Heart left ventricle (tissue), 16 donors: ENCODE measurements around the gene CD27. TPM values are rescaled to one million over a fixed set of nuclear protein-coding genes. Genes with fewer than 3 reads are reported as not detected.

Experiments used
- ATAC-seq, 4 donors: fragments of 200-7000 bp; cut with Tn5 transposase; one replicate each; pipeline ENCODE4 v1.9.1; 2020 to 2022; ENCODE audit warnings: moderate library complexity in 4 of 4, mild to moderate bottlenecking in 3 of 4, moderate number of reproducible peaks in 1 of 4
- DNase-seq, 5 donors: peaks; one replicate each; pipeline ENCODE4 v3.0.0-alpha.2; 2020
- H3K27ac ChIP-seq, 12 donors: fragments of 200-600 bp; sonication (generic) in 4 of 12; one replicate each; pipeline versions ENCODE4 v1.5.0 to v1.8.0; 2016 to 2022; ENCODE audit warnings: mild to moderate bottlenecking in 2 of 12
- H3K27me3 ChIP-seq, 9 donors: fragments of 200-600 bp; sonication (generic) in 2 of 9; one replicate each; pipeline versions ENCODE4 v1.5.1 to v1.8.0; 2016 to 2022; ENCODE audit warnings: mild to moderate bottlenecking in 3 of 9
- H3K36me3 ChIP-seq, 9 donors: fragments of 200-600 bp; sonication (generic) in 2 of 9; one replicate each; pipeline versions ENCODE4 v1.5.0 to v1.8.0; 2018 to 2022; ENCODE audit warnings: mild to moderate bottlenecking in 2 of 9
- H3K4me1 ChIP-seq, 12 donors: fragments of 200-600 bp; sonication (generic) in 4 of 12; one replicate each; pipeline versions ENCODE4 v1.5.0 to v1.8.0; 2016 to 2022; ENCODE audit warnings: mild to moderate bottlenecking in 3 of 12
- H3K4me3 ChIP-seq, 12 donors: fragments of 200-600 bp; sonication (generic) in 4 of 12; one replicate each; pipeline versions ENCODE4 v1.5.0 to v1.8.0; 2017 to 2022; ENCODE audit warnings: mild to moderate bottlenecking in 9 of 12, moderate library complexity in 4 of 12
- H3K9me3 ChIP-seq, 12 donors: fragments of 200-600 bp; sonication (generic) in 4 of 12; one replicate each; pipeline versions ENCODE4 v1.5.0 to v1.8.0; 2016 to 2022; ENCODE audit warnings: mild to moderate bottlenecking in 1 of 12
- POLR2A ChIP-seq, 2 donors: fragments of 450-650 bp; IDR thresholded peaks; one replicate each; pipeline ENCODE4 v1.6.1; 2017; ENCODE audit warnings: antibody characterized with exemption in 2 of 2, mild to moderate bottlenecking in 2 of 2, moderate library complexity in 2 of 2
- WGBS, 4 donors: extraction: QIAGEN DNeasy Blood & Tissue Kit in 2 of 4; methylation state at CpG; one replicate each; pipeline versions ENCODE4 v1.1.5 to v1.1.7; 2013 to 2018; 5-methylcytosine and 5-hydroxymethylcytosine counted together
- intact Hi-C, 10 donors: fragments of 100-400 bp; cut with DNase I; formaldehyde crosslinking; loops; one replicate each; pipeline versions ENCODE4 v1.11.1 to v1.14.2; 2022
- polyA plus RNA-seq, 2 donors: library from polyadenylated mRNA; stranded (reverse); fragments of 200-250 nt; gene quantifications; one replicate each; pipeline ENCODE4 v1.2.3, GENCODE V29; 2013
- total RNA-seq, 9 donors: library from RNA; depleted of rRNA in 2 of 9; stranded (reverse); fragments of >200 nt in 2 of 9; fragmentation: NEBNext Ultra II Directional in 3 of 9; extraction: Animal tissue kit (Norgen Biotek cat#: 25700) in 3 of 9; gene quantifications; one replicate each; pipeline versions ENCODE4 v1.1.0 to v1.2.4, GENCODE V29; 2016 to 2023
- TF ChIP-seq, protein P1 (sequence below), 12 donors: fragments of 200-600 bp; sonication (generic) in 4 of 12; IDR thresholded peaks; one replicate each; pipeline versions ENCODE4 v1.5.0 to v1.8.0; 2018 to 2022; ENCODE audit warnings: antibody characterized with exemption in 12 of 12, mild to moderate bottlenecking in 5 of 12
- donor health status: ischemic (EF 13 %, LVEDD 7.1; RV severe dilation, severe dysfunction).
- donor health status: healthy with polysubstance abuse.
- donor health status: DM: no; HTN: yes; CAD: no.
- donor health status: DM: no; HTN: no; CAD: no.
- donor health status: ischemic (EF 25% LVEDD 6.9; RV normal size, moderate dysfunction).
- donor health status: ischemic (EF 25% LVEDD 5.7; RV mildly dilated, moderate dysfunction).
- donor health status: healthy.
- donor health status: DM: yes; HTN: yes; CAD: no.
- donor health status: ischemic (EF 35%, LVEDD 5.7; RV mildly dilated, moderate dysfunction).
- donor health status: nonischemic (EF 11% LVEDD 7.7; RV severe dilation, severe dysfunction).
- donor health status: DM: yes; HTN: yes; CAD: no.
- donor health status: PGD.
- donor health status: ischemic (EF 29% LVEDD 5.4; RV normal size, mild dysfunction).
- donor health status: nonischemic (EF 23%, LVEDD 6.1; RV moderate dilation, normal function).

The CD27 gene
- total and polyA plus RNA-seq, 11 donors: 0.19 to 5.3 (median 0.40) TPM; not detected in 6

DNA sequence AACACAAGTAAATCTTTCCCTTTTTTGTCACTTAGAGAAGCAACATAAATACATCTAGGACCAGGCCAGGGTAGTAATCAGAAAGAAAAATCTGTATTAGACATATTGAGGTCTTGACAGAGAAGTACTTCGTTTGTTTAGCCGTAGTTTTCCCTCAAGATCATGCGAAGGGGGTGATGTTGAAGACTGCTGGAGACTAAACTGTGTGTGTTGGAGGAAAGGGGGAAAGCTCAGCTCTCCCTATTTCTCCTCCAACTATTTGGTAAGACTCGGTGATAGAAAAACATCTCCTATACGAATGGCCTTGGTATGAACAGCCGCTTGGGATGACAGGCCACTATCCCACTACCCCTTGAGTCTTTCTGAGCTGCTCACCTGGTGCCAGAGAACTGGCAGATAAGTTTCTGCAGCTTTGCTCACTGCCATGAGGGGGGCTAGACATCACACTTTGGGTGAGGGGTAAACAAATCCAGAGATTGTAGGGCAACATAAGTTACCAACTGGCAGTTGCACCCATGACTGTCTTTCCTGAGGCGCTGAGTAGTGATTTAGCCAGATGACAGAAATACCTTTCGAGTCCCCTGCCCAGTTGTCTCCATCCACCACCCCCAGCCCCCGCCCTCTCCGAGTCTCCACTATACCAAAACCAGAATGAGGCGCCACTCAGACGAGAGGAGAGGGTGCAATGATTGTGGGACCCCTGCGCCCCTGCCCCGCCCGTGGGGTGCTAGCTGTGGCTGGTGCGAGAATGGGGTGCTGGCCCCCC, 25.0 kb downstream of the CD27 start:
- no peak for TF ChIP-seq POLR2A (IDR thresholded peaks at IDR 0.05)
- TF ChIP-seq, protein P1, sequence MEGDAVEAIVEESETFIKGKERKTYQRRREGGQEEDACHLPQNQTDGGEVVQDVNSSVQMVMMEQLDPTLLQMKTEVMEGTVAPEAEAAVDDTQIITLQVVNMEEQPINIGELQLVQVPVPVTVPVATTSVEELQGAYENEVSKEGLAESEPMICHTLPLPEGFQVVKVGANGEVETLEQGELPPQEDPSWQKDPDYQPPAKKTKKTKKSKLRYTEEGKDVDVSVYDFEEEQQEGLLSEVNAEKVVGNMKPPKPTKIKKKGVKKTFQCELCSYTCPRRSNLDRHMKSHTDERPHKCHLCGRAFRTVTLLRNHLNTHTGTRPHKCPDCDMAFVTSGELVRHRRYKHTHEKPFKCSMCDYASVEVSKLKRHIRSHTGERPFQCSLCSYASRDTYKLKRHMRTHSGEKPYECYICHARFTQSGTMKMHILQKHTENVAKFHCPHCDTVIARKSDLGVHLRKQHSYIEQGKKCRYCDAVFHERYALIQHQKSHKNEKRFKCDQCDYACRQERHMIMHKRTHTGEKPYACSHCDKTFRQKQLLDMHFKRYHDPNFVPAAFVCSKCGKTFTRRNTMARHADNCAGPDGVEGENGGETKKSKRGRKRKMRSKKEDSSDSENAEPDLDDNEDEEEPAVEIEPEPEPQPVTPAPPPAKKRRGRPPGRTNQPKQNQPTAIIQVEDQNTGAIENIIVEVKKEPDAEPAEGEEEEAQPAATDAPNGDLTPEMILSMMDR (IDR thresholded peaks at IDR 0.05): no peak

DNA sequence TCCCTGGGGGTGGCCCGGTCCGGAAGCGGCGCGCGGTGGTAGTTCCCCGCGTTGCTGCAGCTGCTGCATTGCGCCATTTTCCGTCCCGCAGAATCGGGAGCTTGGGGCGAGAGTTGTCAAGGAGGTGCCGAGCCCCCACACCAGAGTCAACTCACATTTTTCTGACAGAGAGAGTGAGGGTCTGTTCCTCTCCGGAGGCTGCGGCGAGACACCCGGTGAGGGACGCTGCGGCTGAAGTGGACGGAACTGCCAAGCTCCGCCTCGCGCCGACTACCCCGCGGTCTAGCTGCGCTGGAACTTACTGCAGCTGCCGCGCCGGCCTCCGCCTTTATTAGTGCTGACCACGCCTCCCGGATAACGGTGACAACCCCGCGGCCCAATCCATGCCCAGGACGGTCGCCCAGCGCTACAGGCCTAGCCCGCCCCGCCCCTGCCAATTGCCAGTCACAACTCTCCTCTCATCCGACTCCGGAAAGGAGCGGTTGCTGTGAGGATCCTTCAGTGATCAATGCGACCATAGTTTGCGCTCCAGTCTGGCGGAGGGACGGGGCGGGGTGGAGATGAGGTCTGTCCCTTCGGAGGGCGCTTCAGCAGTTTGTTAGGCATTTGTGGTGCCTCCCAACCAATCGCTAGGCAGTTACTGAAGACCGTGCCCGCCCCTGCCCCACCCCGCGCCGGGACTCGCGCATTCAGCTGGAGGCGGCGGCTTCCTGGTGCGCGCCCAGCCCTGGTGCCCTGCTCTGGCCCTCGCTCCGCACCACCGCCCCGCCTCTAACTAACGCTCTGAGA, 25.8 kb downstream of the CD27 start, which contains the start of gene VAMP1:
VAMP1 (minus strand) TSS at position 303 of the 789 bp plus-strand sequence; CDS start at position 157, 146 bp downstream.
- WGBS, 4 donors: 0 to 2% (median 0%) methylated on average over 15 to 69 of the region's 69 CpGs
- ATAC-seq (peak; percentile 97 to 99 (median 98)), DNase-seq (peak; percentile 98 to 99 (median 98))
- no peaks in the 10 kb centered on the region for H3K9me3 ChIP-seq
- H3K4me3 ChIP-seq: peak within 1 kb of the TSS; percentile 44 to 86 (median 71)
- peak within 1 kb of the TSS; percentile 25 to 91 (median 84) for H3K27ac ChIP-seq
- peaks cover 0 to 17% (median 6%) of the 10 kb centered on the region in 9 donors for H3K36me3 ChIP-seq
- peak; percentile 97 to 100 for TF ChIP-seq POLR2A (IDR thresholded peaks at IDR 0.05)
- TF ChIP-seq, protein P1 (IDR thresholded peaks at IDR 0.05): peak in 1 of 12 donors; percentile 2
- H3K27me3 ChIP-seq: no peaks in the 10 kb centered on the region
- intact Hi-C loops: loop anchor here in 4 of 10 donors (1.0 to 5.0 kb wide), 6 partner anchors 18 to 67 kb away; partner anchors contain the start of genes MRPL51 (in 2 of the 4), GAPDH (in 1 of the 4) and TAPBPL (in 1 of the 4)
- peaks cover 0 to 43% (median 19%) of the 10 kb centered on the region in 12 donors for H3K4me1 ChIP-seq

More for the DNA sequence above, 25.0 kb downstream of the CD27 start:
- H3K9me3 ChIP-seq: no peaks in the 10 kb centered on the region
- no peaks in the 10 kb centered on the region for H3K27me3 ChIP-seq
- peak overlapping the region in 11 of 12 donors; percentile 81 to 91 (median 84) for H3K27ac ChIP-seq
- DNase-seq: no peak
- peaks cover 0 to 23% (median 11%) of the 10 kb centered on the region in 9 donors for H3K36me3 ChIP-seq
- H3K4me3 ChIP-seq: peak overlapping the region; percentile 44 to 86 (median 71)
- no peak for ATAC-seq
- intact Hi-C loops: loop anchor here in 9 of 10 donors (1.0 to 10.0 kb wide), 9 partner anchors 17 to 145 kb away; partner anchors contain the start of genes MRPL51 (in 2 of the 9), GAPDH (in 1 of the 9) and TAPBPL (in 1 of the 9)
- WGBS, 4 donors: 21 to 30% (median 24%) methylated on average over 15 to 16 of the region's 16 CpGs
- H3K4me1 ChIP-seq: peaks cover 0 to 47% (median 19%) of the 10 kb centered on the region in 12 donors

DNA sequence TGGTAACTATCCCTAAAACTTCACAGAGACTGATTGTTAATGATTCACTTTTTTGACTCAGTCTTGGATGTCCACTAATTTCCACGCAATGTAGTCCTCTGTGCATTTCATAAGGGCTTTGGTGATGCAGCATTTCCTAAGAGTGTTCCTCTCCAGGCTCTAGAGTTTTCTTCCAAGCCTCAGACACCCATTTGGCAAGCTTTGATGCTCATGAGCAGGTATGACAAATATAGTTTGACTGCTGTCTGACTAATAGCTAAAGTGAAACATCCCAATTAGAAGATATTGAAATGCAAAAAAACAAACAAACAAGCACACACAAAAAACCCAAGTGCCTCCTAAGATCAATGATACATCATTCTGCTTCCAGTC, 27.2 kb downstream of the CD27 start:
- DNase-seq (no peak), ATAC-seq (no peak)
- Histone ChIP-seq H3K4me3 (no peak overlapping the region), H3K9me3 (no peaks in the 10 kb centered on the region), H3K36me3 (peaks cover 0 to 5% (median 0%) of the 10 kb centered on the region in 9 donors), H3K27ac (no peak overlapping the region), H3K27me3 (no peaks in the 10 kb centered on the region), H3K4me1 (peaks cover 0 to 32% (median 19%) of the 10 kb centered on the region in 12 donors)
- TF ChIP-seq, protein P1 (IDR thresholded peaks at IDR 0.05): no peak
- no peak for TF ChIP-seq POLR2A (IDR thresholded peaks at IDR 0.05)
- WGBS, 4 donors: 95 to 100% (median 98%) methylated on average over 1 of the region's 1 CpG
- intact Hi-C loops: loop anchor here in 3 of 10 donors (2.0 to 5.0 kb wide), 3 partner anchors 21 to 65 kb away; partner anchors contain the start of gene MRPL51 (in 1 of the 3)
